ENCODE results near the gene EBPL.

- no peak for TF ChIP-seq CTCF (conservative IDR thresholded peaks at IDR 0.05; ENCODE audit: low read depth, low read length)
- no peak for TF ChIP-seq CEBPB (IDR thresholded peaks at IDR 0.05; ENCODE audit: low read depth, low read length)
- TF ChIP-seq RFX5 (IDR thresholded peaks at IDR 0.05; ENCODE audit: low read depth, low read length), result no peak
- no peak for TF ChIP-seq MAZ (IDR thresholded peaks at IDR 0.05; ENCODE audit: borderline replicate concordance, low read depth, low read length)
- no peak for TF ChIP-seq BHLHE40 (IDR thresholded peaks at IDR 0.05; ENCODE audit: low read depth, low read length)
- no peak for TF ChIP-seq MXI1 (IDR thresholded peaks at IDR 0.05; ENCODE audit: borderline replicate concordance, low read depth, low read length)
- TF ChIP-seq RAD21 (IDR thresholded peaks at IDR 0.05; ENCODE audit: low read length), result no peak
- TF ChIP-seq FOS (IDR thresholded peaks at IDR 0.05; ENCODE audit: low read depth, low read length), result no peak
- TF ChIP-seq POLR2A (IDR thresholded peaks at IDR 0.05; ENCODE audit: low read depth, low read length), result no peak
- TF ChIP-seq RCOR1 (IDR thresholded peaks at IDR 0.05; ENCODE audit: insufficient replicate concordance, low read length), result no peak
- TF ChIP-seq CHD1 (IDR thresholded peaks at IDR 0.05; ENCODE audit: low read depth, low read length), result no peak
- no peak for TF ChIP-seq MAFK (IDR thresholded peaks at IDR 0.05; ENCODE audit: low read depth, low read length)
- no peak for TF ChIP-seq SMC3 (IDR thresholded peaks at IDR 0.05; ENCODE audit: low read depth, low read length)
- TF ChIP-seq NFE2L2 (IDR thresholded peaks at IDR 0.05; ENCODE audit: low read depth, low read length), result no peak
These were observed 59.1 kb downstream of the EBPL start for GRCh38 chr13:49632156-49632555.
